Mesenchymal stem cell (in vitro differentiated cells and primary cell): ENCODE results near the gene ANKRD6.

ENCODE experiments used
- DNase-seq: peaks from one replicate; pipeline ENCODE4 v3.0.0-alpha.2; 2013
- H2AFZ ChIP-seq: one replicate; pipeline ENCODE4 v1.6.1; 2013; ENCODE audit warnings: low read depth, mild to moderate bottlenecking, control low read depth, inconsistent platforms, low read length, moderate library complexity
- H2AK5ac ChIP-seq: 2 replicates; pipeline ENCODE4 v1.6.1; 2013; ENCODE audit warnings: low read length, moderate library complexity, mild to moderate bottlenecking, inconsistent platforms; ENCODE audit not compliant: severe bottlenecking
- H2BK120ac ChIP-seq: one replicate; pipeline ENCODE4 v1.6.1; 2013; ENCODE audit warnings: low read depth, mild to moderate bottlenecking, inconsistent platforms, low read length, moderate library complexity
- H2BK12ac ChIP-seq, 2 experiments: one replicate each; pipeline ENCODE4 v1.6.1; 2013; ENCODE audit warnings: inconsistent platforms in 2 of 2, low read length in 2 of 2, mild to moderate bottlenecking in 2 of 2, moderate library complexity in 2 of 2, control low read depth in 1 of 2
- H2BK15ac ChIP-seq: one replicate; pipeline ENCODE4 v1.6.1; 2013; ENCODE audit warnings: mild to moderate bottlenecking, low read depth, inconsistent platforms; ENCODE audit not compliant: poor library complexity, severe bottlenecking
- H2BK5ac ChIP-seq: 2 replicates; pipeline ENCODE4 v1.6.1; 2013; ENCODE audit warnings: low read depth, mild to moderate bottlenecking, low read length, control low read depth, inconsistent platforms; ENCODE audit not compliant: poor library complexity, severe bottlenecking
- H3K14ac ChIP-seq, 2 experiments: one replicate each; pipeline ENCODE4 v1.6.1; 2013; ENCODE audit warnings: inconsistent platforms in 2 of 2, low read length in 2 of 2, control low read depth in 1 of 2, mild to moderate bottlenecking in 1 of 2, moderate library complexity in 1 of 2
- H3K18ac ChIP-seq, 2 experiments: one replicate each; pipeline ENCODE4 v1.6.1; 2013; ENCODE audit warnings: inconsistent platforms in 2 of 2, low read length in 2 of 2, control low read depth in 1 of 2, low read depth in 1 of 2, mild to moderate bottlenecking in 1 of 2
- H3K23ac ChIP-seq, 2 experiments: one replicate each; pipeline ENCODE4 v1.6.1; 2013; ENCODE audit warnings: inconsistent platforms in 2 of 2, low read length in 2 of 2, mild to moderate bottlenecking in 2 of 2, moderate library complexity in 2 of 2, control low read depth in 1 of 2
- H3K27ac ChIP-seq: 2 replicates; pipeline ENCODE4 v1.5.1; 2013; ENCODE audit warnings: mild to moderate bottlenecking, moderate library complexity, low read length, control low read depth, inconsistent platforms; ENCODE audit not compliant: poor library complexity, severe bottlenecking
- H3K27me3 ChIP-seq, 2 experiments: 2 replicates each; pipeline versions ENCODE4 v1.6.1 to v1.7.0; 2013; ENCODE audit warnings: low read length in 2 of 2, mild to moderate bottlenecking in 2 of 2, moderate library complexity in 2 of 2, control low read depth in 1 of 2, inconsistent platforms in 1 of 2; ENCODE audit not compliant: control insufficient read depth in 1 of 2, insufficient read depth in 1 of 2
- H3K36me3 ChIP-seq, 2 experiments: 2 replicates each; pipeline versions ENCODE4 v1.6.1 to v1.7.0; 2013; ENCODE audit warnings: low read length in 2 of 2, control low read depth in 1 of 2, inconsistent platforms in 1 of 2, low read depth in 1 of 2, mild to moderate bottlenecking in 1 of 2; ENCODE audit not compliant: insufficient read depth in 2 of 2, control insufficient read depth in 1 of 2
- H3K4ac ChIP-seq, 2 experiments: one replicate each; pipeline ENCODE4 v1.6.1; 2013; ENCODE audit warnings: inconsistent platforms in 2 of 2, low read length in 2 of 2, mild to moderate bottlenecking in 2 of 2, moderate library complexity in 2 of 2, control low read depth in 1 of 2, low read depth in 1 of 2
- H3K4me1 ChIP-seq: 2 replicates; pipeline ENCODE4 v1.6.1; 2013; ENCODE audit warnings: low read depth, low read length, control low read depth; ENCODE audit not compliant: control insufficient read depth, insufficient read depth
- H3K4me2 ChIP-seq: 2 replicates; pipeline ENCODE4 v1.6.1; 2013; ENCODE audit warnings: low read length, mild to moderate bottlenecking, inconsistent platforms; ENCODE audit not compliant: poor library complexity, severe bottlenecking
- H3K4me3 ChIP-seq, 2 experiments: 2 replicates each; pipeline versions ENCODE4 v1.5.1 to v1.7.0; 2013; ENCODE audit warnings: low read length in 2 of 2, mild to moderate bottlenecking in 2 of 2, control low read depth in 1 of 2, low read depth in 1 of 2; ENCODE audit not compliant: insufficient read depth in 1 of 2
- H3K79me1 ChIP-seq: replicated peaks from 2 replicates; pipeline ENCODE4 v1.6.1; 2013; ENCODE audit warnings: mild to moderate bottlenecking, control low read depth, low read length, inconsistent platforms; ENCODE audit not compliant: poor library complexity, severe bottlenecking
- H3K9ac ChIP-seq: 2 replicates; pipeline ENCODE4 v1.7.0; 2013; ENCODE audit warnings: mild to moderate bottlenecking, low read length, moderate library complexity
- H3K9me3 ChIP-seq: 2 replicates; pipeline ENCODE4 v1.7.0; 2013; ENCODE audit warnings: mild to moderate bottlenecking, low read length; ENCODE audit not compliant: control insufficient read depth
- H4K8ac ChIP-seq: one replicate; pipeline ENCODE4 v1.6.1; 2013; ENCODE audit warnings: inconsistent platforms, mild to moderate bottlenecking, low read length, moderate library complexity
- H4K91ac ChIP-seq: one replicate; pipeline ENCODE4 v1.6.1; 2013; ENCODE audit warnings: mild to moderate bottlenecking, low read length, inconsistent platforms
- WGBS: methylation state at CpG from one replicate; pipeline ENCODE4 v1.1.7; 2013; ENCODE audit warnings: mixed read lengths; 5-methylcytosine and 5-hydroxymethylcytosine counted together

ANKRD6 gene

GRCh38 chr6:89501753-89502152 is 68.8 kb downstream of the ANKRD6 start:
- H2AFZ ChIP-seq: no peak overlapping the region
- H3K18ac ChIP-seq: no peak overlapping the region
- no peak overlapping the region for H2BK15ac ChIP-seq
- H4K8ac ChIP-seq: no peak overlapping the region
- H3K23ac ChIP-seq: no peak overlapping the region
- H3K4me3 ChIP-seq: no peak overlapping the region
- no peak overlapping the region for H2BK5ac ChIP-seq
- no peaks in the 10 kb centered on the region for H3K27me3 ChIP-seq
- no peak overlapping the region for H3K4me2 ChIP-seq
- H2AK5ac ChIP-seq: no peak overlapping the region
- H3K14ac ChIP-seq: no peak overlapping the region
- DNase-seq: no peak
- no peak overlapping the region for H2BK12ac ChIP-seq
- no peaks in the 10 kb centered on the region for H3K4me1 ChIP-seq
- H3K9me3 ChIP-seq: no peaks in the 10 kb centered on the region
- H3K9ac ChIP-seq: no peak overlapping the region
- no peak overlapping the region for H3K27ac ChIP-seq
- H3K79me1 ChIP-seq: no peaks in the 10 kb centered on the region
- no peaks in the 10 kb centered on the region for H3K36me3 ChIP-seq
- H4K91ac ChIP-seq: no peak overlapping the region
- no CpG with 5 or more reads among the region's 2 CpGs for WGBS
- no peak overlapping the region for H3K4ac ChIP-seq
- H2BK120ac ChIP-seq: no peak overlapping the region

DNA sequence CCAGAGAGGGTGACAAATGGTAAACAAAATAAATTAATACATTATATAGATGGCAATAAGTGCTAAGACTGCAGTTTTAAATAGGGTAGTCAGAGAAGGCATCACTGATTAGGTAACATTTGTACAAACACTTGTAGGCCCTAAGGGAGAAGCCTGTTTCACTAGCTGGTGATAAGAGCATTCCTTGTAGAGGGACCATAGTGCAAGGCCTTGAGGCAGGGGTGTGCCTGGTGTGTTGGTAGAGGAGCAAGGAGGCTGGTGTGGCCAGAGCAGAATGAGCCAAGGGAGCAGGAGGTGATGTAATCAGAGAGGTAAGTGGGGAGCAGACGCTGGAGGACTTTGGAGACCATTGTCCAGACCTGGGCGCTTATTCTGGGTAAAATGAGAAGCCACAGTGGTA is 70.7 kb downstream of the ANKRD6 start:
- 91% methylated on average over 2 of the region's 2 CpGs for WGBS
- Histone ChIP-seq H2AFZ (no peak overlapping the region), H4K91ac (no peak overlapping the region), H3K4ac (no peak overlapping the region), H3K36me3 (no peaks in the 10 kb centered on the region), H3K4me3 (no peak overlapping the region), H3K9ac (no peak overlapping the region), H3K4me2 (no peak overlapping the region), H2BK120ac (no peak overlapping the region), H3K23ac (no peak overlapping the region), H2BK15ac (no peak overlapping the region), H2BK5ac (no peak overlapping the region), H3K27me3 (no peaks in the 10 kb centered on the region), H2BK12ac (no peak overlapping the region), H3K79me1 (no peaks in the 10 kb centered on the region), H2AK5ac (no peak overlapping the region), H3K18ac (no peak overlapping the region), H4K8ac (no peak overlapping the region), H3K9me3 (no peaks in the 10 kb centered on the region), H3K27ac (no peak overlapping the region), H3K4me1 (no peaks in the 10 kb centered on the region), H3K14ac (peak overlapping the region in 1 of 2 experiments; percentile 20)
- no peak for DNase-seq

GRCh38 chr6:89505847-89506246 is 72.9 kb downstream of the ANKRD6 start:
- H2BK120ac ChIP-seq: no peak overlapping the region

GRCh38 chr6:89506716-89507617 is 74.0 kb downstream of the ANKRD6 start:
- Histone ChIP-seq H4K91ac (no peak overlapping the region), H3K4me1 (no peaks in the 10 kb centered on the region), H2AFZ (no peak overlapping the region), H3K27me3 (no peaks in the 10 kb centered on the region), H3K79me1 (no peaks in the 10 kb centered on the region), H3K23ac (no peak overlapping the region), H3K18ac (no peak overlapping the region), H2BK120ac (no peak overlapping the region), H4K8ac (no peak overlapping the region), H2BK15ac (no peak overlapping the region), H3K9me3 (no peaks in the 10 kb centered on the region), H2AK5ac (no peak overlapping the region), H3K4me3 (no peak overlapping the region), H3K4me2 (no peak overlapping the region), H3K36me3 (no peaks in the 10 kb centered on the region), H3K27ac (no peak overlapping the region), H3K14ac (no peak overlapping the region), H3K4ac (no peak overlapping the region), H2BK5ac (no peak overlapping the region), H3K9ac (no peak overlapping the region), H2BK12ac (no peak overlapping the region)
- DNase-seq: no peak
- WGBS: 77% methylated on average over 2 of the region's 3 CpGs

More at GRCh38 chr6:89505847-89506246, 72.9 kb downstream of the ANKRD6 start:
- Histone ChIP-seq H3K4me3 (no peak overlapping the region), H4K91ac (no peak overlapping the region), H3K9ac (no peak overlapping the region), H3K36me3 (no peaks in the 10 kb centered on the region), H3K9me3 (no peaks in the 10 kb centered on the region), H3K14ac (no peak overlapping the region), H2AK5ac (no peak overlapping the region), H3K4me2 (no peak overlapping the region), H4K8ac (no peak overlapping the region), H3K27ac (no peak overlapping the region), H2BK5ac (no peak overlapping the region), H3K23ac (no peak overlapping the region), H3K4ac (no peak overlapping the region), H3K79me1 (no peaks in the 10 kb centered on the region), H2BK12ac (no peak overlapping the region), H3K18ac (no peak overlapping the region), H3K4me1 (no peaks in the 10 kb centered on the region), H2AFZ (no peak overlapping the region), H3K27me3 (no peaks in the 10 kb centered on the region), H2BK15ac (no peak overlapping the region)
- WGBS: 100% methylated on average over 4 of the region's 4 CpGs
- DNase-seq: no peak
